Mesothelial cell of epicardium (in vitro differentiated cells): ENCODE data around the gene ARPIN. TPM values are rescaled to one million over a fixed set of nuclear protein-coding genes. Genes with fewer than 3 reads are reported as not detected.
"Not testable (repeated sequence)": the region's sequence is repeated elsewhere in the genome, so short reads cannot be mapped to it uniquely, and the experiment has no call there.

ENCODE experiments used
- DNase-seq, 2 experiments: peaks; one replicate each; pipeline ENCODE4 v3.0.0; 2021; ENCODE audit warnings: low spot score in 2 of 2; ENCODE audit not compliant: unreplicated experiment in 2 of 2
- H3K27ac Mint-ChIP-seq: 2 replicates; pipeline ENCODE4 v1.8.0; 2021; ENCODE audit warnings: mixed read lengths
- H3K27me3 Mint-ChIP-seq: 2 replicates; pipeline ENCODE4 v1.8.0; 2021; ENCODE audit warnings: low read depth, mixed read lengths
- H3K36me3 Mint-ChIP-seq: 2 replicates; pipeline ENCODE4 v1.8.0; 2021; ENCODE audit warnings: mixed read lengths
- H3K4me1 Mint-ChIP-seq: 2 replicates; pipeline ENCODE4 v1.8.0; 2021; ENCODE audit warnings: mixed read lengths
- H3K4me3 Mint-ChIP-seq: 2 replicates; pipeline ENCODE4 v1.8.0; 2021; ENCODE audit warnings: mild to moderate bottlenecking, moderate library complexity, mixed read lengths
- H3K9me3 Mint-ChIP-seq: 2 replicates; pipeline ENCODE4 v1.8.0; 2021; ENCODE audit warnings: mixed read lengths
- CTCF ChIP-seq: fragments of 200-600 bp; sonication (generic); IDR thresholded peaks from one replicate; pipeline ENCODE4 v1.5.0; 2021; ENCODE audit warnings: antibody characterized with exemption; ENCODE audit not compliant: unreplicated experiment
- total RNA-seq: library from RNA; stranded (reverse); gene quantifications from 3 replicates; pipeline ENCODE4 v1.2.1, GENCODE V29; 2021

The ARPIN gene
- total RNA-seq, 1 donor from 2014 or later, result 26.4 TPM

- Mint-ChIP-seq H3K27me3 (no peaks in the 10 kb centered on the region), H3K36me3 (peaks cover 2% of the 10 kb centered on the region), H3K9me3 (peaks cover 9% of the 10 kb centered on the region), H3K27ac (no peak overlapping the region), H3K4me3 (no peak overlapping the region), H3K4me1 (no peaks in the 10 kb centered on the region)
- DNase-seq, result no peak
- no peak for TF ChIP-seq CTCF
These were observed 34.0 kb upstream of the ARPIN start for GRCh38 chr15:89946681-89947299.

GRCh38 chr15:89943721-89944120, 31.0 kb upstream of the ARPIN start:
- not testable (repeated sequence) for DNase-seq, H3K4me3 Mint-ChIP-seq, H3K4me1 Mint-ChIP-seq, H3K9me3 Mint-ChIP-seq, H3K27ac Mint-ChIP-seq, H3K27me3 Mint-ChIP-seq, H3K36me3 Mint-ChIP-seq

- DNase-seq, result no peak
- TF ChIP-seq CTCF, result no peak
- Mint-ChIP-seq H3K36me3 (no peaks in the 10 kb centered on the region), H3K27me3 (no peaks in the 10 kb centered on the region), H3K27ac (no peak overlapping the region), H3K4me3 (no peak overlapping the region), H3K4me1 (no peaks in the 10 kb centered on the region), H3K9me3 (no peaks in the 10 kb centered on the region)
These were observed 27.2 kb upstream of the ARPIN start for GRCh38 chr15:89939910-89940309.

GRCh38 chr15:89939377-89939776, 26.6 kb upstream of the ARPIN start:
- H3K27me3 Mint-ChIP-seq, H3K4me3 Mint-ChIP-seq, H3K27ac Mint-ChIP-seq, H3K4me1 Mint-ChIP-seq, H3K36me3 Mint-ChIP-seq, H3K9me3 Mint-ChIP-seq, DNase-seq: not testable (repeated sequence)

GRCh38 chr15:89937365-89938350, 24.9 kb upstream of the ARPIN start:
- Mint-ChIP-seq H3K4me3 (no peak overlapping the region), H3K36me3 (no peaks in the 10 kb centered on the region), H3K9me3 (no peaks in the 10 kb centered on the region), H3K27ac (no peak overlapping the region), H3K27me3 (no peaks in the 10 kb centered on the region), H3K4me1 (no peaks in the 10 kb centered on the region)
- DNase-seq, result no peak
- no peak for TF ChIP-seq CTCF

- H3K27ac Mint-ChIP-seq, result no peak overlapping the region
- no peaks in the 10 kb centered on the region for H3K36me3 Mint-ChIP-seq
- no peak for TF ChIP-seq CTCF
- H3K27me3 Mint-ChIP-seq, result no peaks in the 10 kb centered on the region
- no peak for DNase-seq
- no peaks in the 10 kb centered on the region for H3K9me3 Mint-ChIP-seq
- no peaks in the 10 kb centered on the region for H3K4me1 Mint-ChIP-seq
- H3K4me3 Mint-ChIP-seq, result no peak overlapping the region
These were observed 24.1 kb upstream of the ARPIN start for GRCh38 chr15:89936786-89937265.
